ENCODE data around the gene EXO1.
"Not testable (repeated sequence)": the region's sequence is repeated elsewhere in the genome, so short reads cannot be mapped to it uniquely, and the experiment has no call there.

The EXO1 gene

GRCh38 chr1:241836941-241837340, 11.1 kb upstream of the EXO1 start:
- DNase-seq (ENCODE audit: low read depth in 2 of 2): no peak

- DNase-seq (ENCODE audit: low read depth in 2 of 2): no peak
Measured at GRCh38 chr1:241837416-241837815, 10.6 kb upstream of the EXO1 start.

- DNase-seq (ENCODE audit: low read depth in 2 of 2): no peak
Measured at GRCh38 chr1:241837901-241838300, 10.1 kb upstream of the EXO1 start.

- no peak for DNase-seq (ENCODE audit: low read depth in 2 of 2)
Measured at GRCh38 chr1:241838897-241839296, 9.1 kb upstream of the EXO1 start.

- DNase-seq (ENCODE audit: low read depth in 2 of 2): no peak
Measured at GRCh38 chr1:241839369-241839979, 8.5 kb upstream of the EXO1 start.

GRCh38 chr1:241840164-241840563, 7.8 kb upstream of the EXO1 start:
- no peak for DNase-seq (ENCODE audit: low read depth in 2 of 2)

GRCh38 chr1:241841691-241842090, 6.3 kb upstream of the EXO1 start:
- no peak for DNase-seq (ENCODE audit: low read depth in 2 of 2)

GRCh38 chr1:241842565-241842964, 5.4 kb upstream of the EXO1 start:
- no peak for DNase-seq (ENCODE audit: low read depth in 2 of 2)

- no peak for DNase-seq (ENCODE audit: low read depth in 2 of 2)
Measured at GRCh38 chr1:241844593-241844992, 3.4 kb upstream of the EXO1 start.

- no peak for DNase-seq (ENCODE audit: low read depth in 2 of 2)
Measured at GRCh38 chr1:241846375-241846774, 1.6 kb upstream of the EXO1 start.

GRCh38 chr1:241846862-241847539, 1.0 kb upstream of the EXO1 start:
- no peak for DNase-seq (ENCODE audit: low read depth in 2 of 2)

GRCh38 chr1:241847540-241847795, 536 bp upstream of the EXO1 start:
- DNase-seq (ENCODE audit: low read depth in 2 of 2): no peak

GRCh38 chr1:241848686-241849344, 811 bp downstream of the EXO1 start:
- DNase-seq (ENCODE audit: low read depth in 2 of 2): no peak

GRCh38 chr1:241849345-241849695, 1.3 kb downstream of the EXO1 start:
- no peak for DNase-seq (ENCODE audit: low read depth in 2 of 2)

- not testable (repeated sequence) for DNase-seq (ENCODE audit: low read depth in 2 of 2)
Measured at GRCh38 chr1:241855545-241856140, 7.6 kb downstream of the EXO1 start.

GRCh38 chr1:241857131-241857530, 9.1 kb downstream of the EXO1 start:
- DNase-seq (ENCODE audit: low read depth in 2 of 2): no peak

GRCh38 chr1:241860922-241861321, 12.9 kb downstream of the EXO1 start:
- DNase-seq (ENCODE audit: low read depth in 2 of 2): no peak

- no peak for DNase-seq (ENCODE audit: low read depth in 2 of 2)
Measured at GRCh38 chr1:241869022-241869421, 21.0 kb downstream of the EXO1 start.

- DNase-seq (ENCODE audit: low read depth in 2 of 2): no peak
Measured at GRCh38 chr1:241870336-241870735, 22.3 kb downstream of the EXO1 start.

GRCh38 chr1:241870746-241871430, 22.9 kb downstream of the EXO1 start:
- DNase-seq (ENCODE audit: low read depth in 2 of 2): no peak

- DNase-seq (ENCODE audit: low read depth in 2 of 2): no peak
Measured at GRCh38 chr1:241881440-241881839, 33.4 kb downstream of the EXO1 start.

GRCh38 chr1:241883159-241883558, 35.2 kb downstream of the EXO1 start:
- DNase-seq (ENCODE audit: low read depth in 2 of 2): no peak

GRCh38 chr1:241888232-241888631, 40.2 kb downstream of the EXO1 start:
- DNase-seq (ENCODE audit: low read depth in 2 of 2): no peak
